Measurements from ENCODE around the gene LIMS1.

Gene LIMS1

DNA sequence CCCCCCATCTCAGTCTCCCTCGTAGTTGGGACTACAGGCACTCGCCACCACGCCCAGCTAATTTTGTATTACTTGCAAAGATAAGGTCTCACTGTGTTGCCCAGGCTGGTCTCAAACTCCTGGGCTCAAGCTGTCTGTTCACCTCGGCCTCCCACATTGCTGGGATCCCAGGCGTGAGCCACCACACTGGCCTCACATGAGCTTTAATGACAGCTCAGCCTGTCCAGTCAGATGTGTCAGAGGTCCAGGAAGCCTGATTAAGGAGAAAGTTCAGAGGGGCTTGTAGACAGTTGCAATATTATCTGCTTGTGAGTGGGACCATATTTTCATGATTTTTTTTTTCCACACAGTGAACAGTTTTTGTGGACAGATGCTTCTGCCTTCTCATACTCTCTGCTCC is 82.0 kb downstream of the LIMS1 start:
- TF ChIP-seq GATA2 (IDR thresholded peaks at IDR 0.05; ENCODE audit: low read depth, low read length), result no peak
- TF ChIP-seq GATA3 (IDR thresholded peaks at IDR 0.05; ENCODE audit: low read depth, low read length), result no peak

DNA sequence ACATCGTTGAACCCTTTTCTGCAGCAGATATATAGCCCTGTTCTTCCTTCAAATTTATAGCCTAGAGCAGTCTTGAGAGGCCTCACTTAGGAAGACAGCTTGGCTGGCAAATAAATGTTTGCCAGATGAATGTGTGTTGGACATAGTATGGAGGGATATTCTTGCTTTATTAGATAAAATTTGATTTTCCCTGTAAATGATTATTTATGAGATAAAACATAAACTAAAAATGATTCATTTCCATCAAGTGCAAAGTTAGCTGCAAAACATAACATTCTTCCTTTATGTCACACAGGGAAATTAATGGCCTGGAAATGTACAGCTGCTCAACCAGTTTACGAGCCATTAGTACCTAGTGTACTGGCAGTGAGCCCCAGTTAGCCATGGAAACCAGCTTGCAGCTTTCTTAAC is 82.5 kb downstream of the LIMS1 start:
- no peak for TF ChIP-seq GATA3 (IDR thresholded peaks at IDR 0.05; ENCODE audit: low read depth, low read length)
- TF ChIP-seq GATA2 (IDR thresholded peaks at IDR 0.05; ENCODE audit: low read depth, low read length), result no peak

DNA sequence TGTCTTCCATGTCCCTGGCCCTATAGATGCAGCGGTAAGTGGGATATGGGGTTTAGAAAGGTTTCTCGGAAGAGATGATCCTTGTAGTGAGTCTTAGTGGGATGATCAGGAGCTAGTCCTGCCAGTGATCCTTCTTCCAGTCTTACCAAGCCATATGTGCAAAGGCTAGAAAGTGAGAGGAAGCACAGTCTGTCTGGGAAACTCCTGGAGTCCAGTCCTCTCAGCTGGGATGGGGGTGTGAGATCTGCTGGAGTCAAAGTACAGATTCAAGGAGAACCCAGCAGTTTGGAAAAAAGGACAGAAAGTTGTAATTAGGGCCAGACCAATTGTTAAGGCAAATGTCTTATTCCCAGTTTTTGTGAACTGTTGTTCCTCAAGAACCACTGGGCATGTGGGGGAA is 83.3 kb downstream of the LIMS1 start:
- no peak for TF ChIP-seq GATA3 (IDR thresholded peaks at IDR 0.05; ENCODE audit: low read depth, low read length)
- no peak for TF ChIP-seq GATA2 (IDR thresholded peaks at IDR 0.05; ENCODE audit: low read depth, low read length)

DNA sequence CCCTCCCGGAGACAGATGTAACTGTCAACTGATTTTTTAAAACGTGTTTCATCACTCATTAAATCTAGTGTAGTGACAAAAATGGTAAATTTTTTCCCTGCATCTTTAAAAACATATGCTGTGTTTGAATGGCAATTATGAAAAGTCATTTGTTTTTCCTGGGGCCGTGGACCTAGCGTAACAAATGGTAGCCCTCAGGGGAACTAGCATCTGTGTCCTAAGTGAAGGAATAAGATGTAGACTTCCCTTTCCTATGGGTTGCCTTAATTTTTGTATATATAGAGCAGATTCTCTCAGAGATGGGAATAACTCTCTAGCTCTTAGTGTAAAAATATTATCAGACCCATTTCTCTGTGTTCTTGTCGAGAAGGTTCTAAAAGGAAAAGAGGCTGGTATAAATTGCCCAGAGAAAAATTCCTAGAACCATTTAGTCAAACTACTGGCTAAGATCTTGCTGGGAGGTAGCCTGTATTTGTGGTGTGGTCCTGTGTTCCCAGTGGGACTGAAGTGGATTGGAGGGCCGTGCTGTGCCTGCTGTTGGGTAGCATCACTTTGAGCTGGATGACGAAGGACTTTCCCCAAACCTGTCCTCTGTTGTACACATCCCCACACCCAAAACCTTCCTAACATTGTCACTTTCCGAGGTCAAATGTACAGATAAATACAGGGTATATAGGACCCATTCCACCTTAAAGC is 85.8 kb downstream of the LIMS1 start:
- TF ChIP-seq GATA3 (IDR thresholded peaks at IDR 0.05; ENCODE audit: low read depth, low read length) (no peak), GATA2 (IDR thresholded peaks at IDR 0.05; ENCODE audit: low read depth, low read length) (no peak)

DNA sequence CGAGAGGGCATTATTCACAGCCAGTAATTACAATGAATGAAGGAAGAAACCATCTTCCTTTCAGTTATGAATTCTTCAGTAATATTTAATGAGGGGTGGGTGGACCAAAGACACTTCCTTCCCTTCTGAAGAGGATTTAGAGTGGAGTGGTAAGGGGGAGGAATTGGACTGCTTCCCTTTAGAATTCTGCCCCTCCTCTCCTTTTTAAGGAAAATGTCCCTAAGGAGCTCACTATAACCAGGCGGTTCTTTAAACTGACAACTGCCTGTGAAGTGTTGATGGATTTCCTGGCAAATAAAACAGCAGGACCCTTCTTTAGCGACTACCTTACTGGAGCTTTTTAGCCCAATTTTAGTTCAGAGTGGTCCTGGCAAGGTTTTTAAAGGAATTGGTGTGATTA is 86.4 kb downstream of the LIMS1 start:
- TF ChIP-seq GATA2 (IDR thresholded peaks at IDR 0.05; ENCODE audit: low read depth, low read length) (no peak), GATA3 (IDR thresholded peaks at IDR 0.05; ENCODE audit: low read depth, low read length) (no peak)

DNA sequence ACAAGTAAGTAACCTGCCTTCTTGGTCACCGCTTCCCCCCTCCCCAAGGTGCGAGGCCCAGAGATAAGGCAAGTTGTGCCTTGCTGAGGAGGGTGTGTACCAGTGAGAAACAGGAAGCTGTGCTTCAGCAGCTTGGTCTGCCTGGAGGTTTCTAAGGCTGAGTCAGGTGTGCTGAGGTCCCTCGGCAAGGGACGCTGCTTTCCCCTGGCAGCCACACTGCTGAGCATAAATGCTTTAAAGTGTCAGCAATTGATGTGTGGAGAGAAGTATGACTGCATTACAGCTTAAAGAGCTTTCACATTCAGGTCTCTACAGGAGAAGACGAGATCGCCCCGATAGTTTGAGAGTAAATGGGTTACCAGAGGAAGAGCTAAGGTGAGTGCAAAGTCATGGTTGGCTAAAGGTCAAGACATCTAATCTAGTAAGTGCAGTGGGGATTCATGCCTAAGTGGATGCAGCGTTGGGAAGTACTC is 86.9 kb downstream of the LIMS1 start:
- TF ChIP-seq GATA3 (IDR thresholded peaks at IDR 0.05; ENCODE audit: low read depth, low read length), result no peak
- no peak for TF ChIP-seq GATA2 (IDR thresholded peaks at IDR 0.05; ENCODE audit: low read depth, low read length)

DNA sequence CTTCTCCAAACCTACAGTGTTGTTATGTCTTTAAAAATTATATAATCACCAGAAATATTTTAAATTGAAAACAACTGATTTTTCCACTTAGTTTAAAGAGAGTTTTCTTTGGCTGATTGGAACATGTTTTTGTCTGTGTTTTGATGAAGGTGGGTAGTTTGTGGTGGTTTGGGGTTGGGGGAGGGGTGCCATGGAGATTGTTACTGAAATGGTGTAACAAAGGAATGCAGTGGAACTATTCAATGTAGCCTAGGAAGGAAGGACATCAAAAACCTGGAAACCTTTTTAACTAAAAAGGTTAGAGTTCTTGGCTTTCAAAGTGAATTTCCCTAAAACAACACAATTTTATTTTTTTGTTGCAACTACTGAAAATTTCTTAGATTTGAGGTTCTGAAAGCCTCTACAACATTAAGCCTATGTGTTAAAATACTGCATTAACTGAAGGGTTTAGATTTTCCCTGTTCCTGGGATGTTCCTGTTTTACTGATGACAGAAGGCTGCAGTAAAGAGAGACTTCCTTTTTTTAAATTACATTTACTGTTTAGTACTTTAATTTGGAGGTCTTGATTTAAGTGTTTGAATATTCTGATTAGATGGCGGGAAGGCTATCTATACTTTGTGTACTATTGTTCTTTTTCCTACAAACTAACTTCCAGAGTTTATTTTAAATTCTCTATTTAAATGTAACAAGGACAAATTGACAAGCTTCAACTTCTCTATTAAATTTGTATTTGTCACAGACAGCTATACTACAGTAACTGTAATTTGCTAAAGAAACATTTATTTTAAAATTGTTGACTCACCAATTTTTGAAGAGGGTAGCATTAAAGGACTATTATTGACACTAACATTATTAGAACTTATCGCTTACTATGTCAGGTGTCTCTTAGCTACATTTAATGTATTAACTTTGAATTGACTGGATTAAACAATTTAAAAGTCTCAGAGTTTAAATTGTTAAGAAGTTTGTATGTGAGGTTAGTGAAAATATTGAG is 87.7 kb downstream of the LIMS1 start:
- no peak for TF ChIP-seq GATA2 (IDR thresholded peaks at IDR 0.05; ENCODE audit: low read depth, low read length)
- no peak for TF ChIP-seq GATA3 (IDR thresholded peaks at IDR 0.05; ENCODE audit: low read depth, low read length)

DNA sequence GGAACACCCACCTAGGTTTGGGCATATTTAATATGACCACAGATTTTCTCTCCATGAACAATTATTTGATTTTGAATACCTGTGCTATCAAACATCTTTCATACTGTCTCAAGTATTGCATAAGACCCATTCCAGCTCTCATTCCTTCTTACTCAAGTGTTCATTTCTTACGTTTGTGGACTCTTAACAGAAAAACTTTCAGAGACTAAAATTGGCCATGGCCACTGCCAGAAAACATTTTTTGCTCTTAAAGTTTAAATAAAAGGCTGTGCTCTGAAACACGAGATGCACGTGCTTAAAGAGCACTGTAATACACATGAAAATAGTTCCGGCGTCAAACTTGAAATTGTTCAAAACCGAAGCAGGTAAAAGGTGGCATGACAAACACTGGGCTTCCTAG is 89.3 kb downstream of the LIMS1 start:
- no peak for TF ChIP-seq GATA3 (IDR thresholded peaks at IDR 0.05; ENCODE audit: low read depth, low read length)
- TF ChIP-seq GATA2 (IDR thresholded peaks at IDR 0.05; ENCODE audit: low read depth, low read length), result no peak

DNA sequence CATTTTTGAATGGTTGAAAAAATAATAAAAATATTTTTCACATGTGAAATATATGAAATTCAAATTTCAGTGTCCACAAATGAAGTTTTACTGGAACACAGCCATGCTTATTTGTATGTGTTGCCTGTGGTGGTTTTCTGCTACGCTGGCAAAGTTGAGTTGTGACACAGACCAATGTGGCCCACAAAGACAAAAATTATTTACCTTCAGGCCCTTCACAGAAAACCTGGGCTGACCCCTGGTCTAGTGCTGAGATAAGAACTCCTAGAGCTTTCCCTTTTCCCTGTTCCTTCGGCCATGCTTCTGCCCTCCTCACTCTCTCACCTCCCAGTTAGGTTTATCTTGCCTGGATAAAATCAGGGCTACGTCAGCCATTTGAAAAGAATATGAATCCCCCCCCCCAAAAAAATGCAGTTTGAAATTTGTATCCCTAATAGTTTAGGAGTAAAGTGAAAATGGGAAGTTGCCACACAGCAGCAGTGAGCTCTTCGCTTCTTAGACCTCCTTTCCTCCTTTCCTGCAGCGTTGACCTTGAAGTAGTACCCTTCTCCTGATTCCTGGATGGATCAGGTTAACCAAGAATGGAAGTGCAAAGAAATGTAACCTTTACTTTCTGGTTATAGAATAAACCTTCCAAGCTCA is 91.0 kb downstream of the LIMS1 start:
- TF ChIP-seq GATA3 (IDR thresholded peaks at IDR 0.05; ENCODE audit: low read depth, low read length), result no peak
- no peak for TF ChIP-seq GATA2 (IDR thresholded peaks at IDR 0.05; ENCODE audit: low read depth, low read length)

DNA sequence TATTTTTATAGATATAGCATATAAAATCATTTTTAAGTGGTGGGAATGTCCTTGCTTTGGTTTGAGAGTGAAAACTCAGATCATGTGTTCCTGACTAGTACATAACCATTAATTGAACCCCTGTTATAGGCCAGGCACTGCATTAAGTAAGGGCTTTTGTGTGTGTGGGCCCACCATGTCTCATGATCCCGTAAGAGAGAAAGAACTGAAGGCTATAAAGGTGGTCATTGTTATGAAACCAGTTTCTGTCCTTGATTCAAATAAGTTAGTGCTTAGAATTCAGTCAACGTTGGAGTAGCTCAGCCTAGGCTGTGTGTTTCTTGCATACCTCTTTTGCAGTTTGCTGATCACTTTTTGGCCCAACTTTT is 91.5 kb downstream of the LIMS1 start:
- TF ChIP-seq GATA2 (IDR thresholded peaks at IDR 0.05; ENCODE audit: low read depth, low read length) (no peak), GATA3 (IDR thresholded peaks at IDR 0.05; ENCODE audit: low read depth, low read length) (no peak)

DNA sequence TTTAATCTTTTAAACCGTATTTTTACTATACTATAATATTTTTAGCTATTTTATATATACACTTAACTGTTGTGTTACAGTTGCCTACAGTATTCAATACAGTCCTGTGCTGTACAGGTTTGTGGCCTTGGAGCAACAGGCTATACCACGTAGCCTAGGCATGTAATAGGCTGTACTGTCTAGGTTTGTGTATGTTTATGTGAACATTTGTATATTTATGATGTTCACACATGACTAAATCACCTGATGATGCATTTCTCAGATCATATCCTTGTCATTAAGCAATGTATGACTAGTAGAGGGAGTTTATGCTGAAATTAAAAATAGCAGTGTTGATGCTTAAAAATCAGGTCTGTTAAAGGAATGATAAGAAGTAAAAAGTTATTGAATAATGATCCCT is 92.7 kb downstream of the LIMS1 start:
- TF ChIP-seq GATA3 (IDR thresholded peaks at IDR 0.05; ENCODE audit: low read depth, low read length) (no peak), GATA2 (IDR thresholded peaks at IDR 0.05; ENCODE audit: low read depth, low read length) (no peak)

DNA sequence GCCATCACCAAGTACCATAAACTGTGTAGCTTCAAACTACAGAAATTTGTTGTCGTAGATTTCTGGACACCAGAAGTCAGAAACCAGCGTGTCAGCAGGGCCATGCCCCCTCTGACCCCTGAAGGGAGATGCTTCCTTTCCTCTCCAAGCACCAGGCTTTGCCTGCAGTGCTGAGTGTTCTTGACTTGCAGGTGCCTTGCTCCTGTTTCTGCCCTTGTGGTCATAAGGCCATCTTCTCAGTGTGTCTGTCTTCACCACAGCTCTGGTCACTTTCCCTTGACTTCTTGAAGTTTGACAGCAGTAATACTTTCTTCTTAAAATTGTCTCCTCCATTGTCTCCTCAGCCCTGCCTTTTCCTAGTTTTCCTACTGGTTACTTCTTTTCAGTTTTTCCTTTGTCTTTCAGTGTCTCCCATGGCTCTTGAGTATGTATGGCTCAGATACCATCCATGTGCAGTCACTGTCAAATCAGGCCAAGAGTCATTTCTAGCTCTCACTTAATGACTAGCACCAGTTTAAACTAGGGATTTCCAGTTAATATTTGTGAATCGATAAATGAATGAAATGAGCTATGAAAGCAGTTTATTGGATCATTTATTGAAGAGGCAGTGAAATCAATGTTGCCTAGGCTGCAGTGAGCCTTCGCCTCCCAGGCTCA is 93.8 kb downstream of the LIMS1 start:
- TF ChIP-seq GATA3 (IDR thresholded peaks at IDR 0.05; ENCODE audit: low read depth, low read length) (no peak), GATA2 (IDR thresholded peaks at IDR 0.05; ENCODE audit: low read depth, low read length) (no peak)

DNA sequence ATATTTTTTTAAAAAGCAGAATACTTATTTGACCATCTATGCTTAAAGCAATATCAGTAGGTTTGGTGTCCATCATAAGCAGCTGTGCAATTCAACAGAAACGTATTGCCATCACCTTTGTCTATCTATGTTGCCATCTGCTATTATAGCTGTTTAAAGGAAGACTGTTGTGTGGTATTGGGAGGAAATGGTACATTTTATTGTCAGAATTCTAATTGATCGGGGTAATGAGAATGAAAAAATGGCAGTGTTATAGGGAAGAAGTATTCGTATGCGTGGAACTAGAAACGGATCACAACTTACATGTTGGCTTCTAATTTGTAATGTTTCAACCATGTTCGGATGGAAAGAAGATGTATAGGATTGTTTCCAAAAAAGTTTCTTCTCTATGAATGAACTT is 94.7 kb downstream of the LIMS1 start:
- TF ChIP-seq GATA3 (IDR thresholded peaks at IDR 0.05; ENCODE audit: low read depth, low read length), result no peak
- no peak for TF ChIP-seq GATA2 (IDR thresholded peaks at IDR 0.05; ENCODE audit: low read depth, low read length)

DNA sequence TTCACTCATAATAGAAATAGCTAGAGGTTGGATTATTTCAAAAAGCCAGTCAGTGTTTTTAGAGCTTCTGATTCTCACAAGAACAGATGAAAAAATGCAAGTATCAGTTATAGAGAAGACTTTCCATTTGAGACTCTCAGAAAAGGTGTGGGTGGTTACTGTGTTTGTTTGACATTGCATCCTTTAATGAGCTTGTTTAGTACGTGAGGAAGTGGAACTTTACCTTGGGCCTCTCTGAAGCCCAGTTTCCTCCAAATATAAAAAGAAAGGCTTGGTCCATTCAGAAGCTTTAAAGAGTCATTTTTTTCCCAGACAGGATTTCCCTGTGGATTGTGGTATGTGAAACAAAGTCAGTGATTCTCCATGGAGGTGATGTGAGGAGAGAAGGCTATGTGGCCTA is 95.1 kb downstream of the LIMS1 start:
- no peak for TF ChIP-seq GATA3 (IDR thresholded peaks at IDR 0.05; ENCODE audit: low read depth, low read length)
